ENCODE data around the gene DYNAP.

- TF ChIP-seq CBX2 (IDR thresholded peaks at IDR 0.05; ENCODE audit: borderline replicate concordance, low read depth) (no peak), EP300 (IDR thresholded peaks at IDR 0.05) (no peak), CTCF (IDR thresholded peaks at IDR 0.05) (no peak), POLR2AphosphoS2 (conservative IDR thresholded peaks at IDR 0.05; ENCODE audit: low read length) (no peak), BHLHE40 (IDR thresholded peaks at IDR 0.05; ENCODE audit: low read depth, low read length) (no peak), MAX (IDR thresholded peaks at IDR 0.05) (no peak), POLR2A (IDR thresholded peaks at IDR 0.05; ENCODE audit: low read length) (no peak), EHF (CRISPR knock-in tag; IDR thresholded peaks at IDR 0.05) (no peak), JUN (IDR thresholded peaks at IDR 0.05) (no peak), MYC (IDR thresholded peaks at IDR 0.05; ENCODE audit: borderline replicate concordance, low read length) (no peak)
Observed at GRCh38 chr18:54626779-54627178, 35.7 kb downstream of the DYNAP start.

Measured in A549 (cell line).